GM21786 (cell line): ENCODE data around the gene PSMD3.

Experiments
- ATAC-seq: cut with Tn5 transposase; IDR thresholded peaks from one replicate; pipeline ENCODE4 v1.9.1; 2021; ENCODE audit not compliant: unreplicated experiment

The PSMD3 gene

DNA sequence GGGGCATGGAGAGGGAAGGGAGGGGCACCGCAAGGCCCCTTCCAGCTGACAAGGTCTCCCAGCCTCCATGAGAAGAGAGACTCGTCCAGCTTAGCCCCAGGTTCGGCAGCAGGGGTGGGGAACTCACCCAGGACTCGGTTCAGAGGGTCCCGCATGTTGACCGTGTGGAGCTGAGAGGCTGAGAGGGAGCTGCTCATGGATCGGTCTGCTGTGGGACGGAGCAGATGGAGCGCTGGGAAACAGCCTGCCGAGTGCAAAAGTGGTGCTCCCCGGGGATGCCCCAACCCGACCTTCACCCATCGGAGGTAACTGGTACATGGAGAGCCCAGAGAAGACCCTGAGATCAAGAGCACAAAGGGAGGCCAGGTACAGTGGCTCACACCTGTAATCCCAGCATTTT is 39.5 kb downstream of the PSMD3 start:
- no peak for ATAC-seq

DNA sequence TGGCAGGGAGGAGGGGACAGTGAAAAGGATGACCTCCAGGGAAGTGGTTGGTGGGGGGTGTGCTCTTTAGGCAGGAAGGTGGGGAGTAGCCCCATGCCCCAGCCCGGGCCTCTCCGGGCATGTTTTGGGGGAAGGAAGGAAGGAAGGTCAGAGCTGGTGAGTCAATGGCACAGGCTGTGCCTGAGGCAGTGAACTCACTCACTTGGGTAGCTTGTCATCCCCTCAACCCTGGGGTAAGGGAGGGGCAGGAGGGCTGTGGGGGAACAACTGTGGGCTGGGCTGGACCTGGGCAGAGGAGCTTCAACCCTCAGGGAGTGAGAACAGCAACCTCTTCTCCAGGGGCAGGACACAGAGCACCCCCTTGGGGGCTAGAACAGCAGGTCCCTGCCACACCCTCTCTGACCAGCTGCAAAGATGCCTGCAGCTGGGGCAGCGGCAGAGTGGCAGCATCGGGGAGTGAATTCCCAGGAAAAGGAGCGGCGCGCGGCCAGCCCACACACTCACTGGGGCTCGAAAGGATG is 40.9 kb downstream of the PSMD3 start:
- no peak for ATAC-seq

DNA sequence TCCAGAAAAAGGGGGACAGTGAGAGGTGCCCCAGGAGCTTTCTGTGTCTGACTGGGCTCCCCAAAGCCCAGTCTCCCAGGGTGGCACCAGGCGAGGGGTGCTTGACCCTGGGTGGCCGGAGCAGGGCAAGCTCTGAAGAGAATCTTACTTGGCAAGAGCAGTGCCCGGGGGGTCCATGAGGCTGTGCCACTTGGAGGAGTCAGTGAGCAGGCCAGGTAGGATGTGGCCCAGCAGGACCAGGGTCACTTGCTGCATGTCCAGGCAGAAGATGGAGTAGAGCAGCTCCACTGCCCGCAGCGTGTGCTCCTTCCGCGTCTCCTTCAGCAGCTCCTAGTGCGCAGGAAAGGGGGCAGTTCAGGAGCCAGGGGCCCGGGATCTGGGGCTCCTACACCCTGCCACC is 41.9 kb downstream of the PSMD3 start:
- no peak for ATAC-seq

DNA sequence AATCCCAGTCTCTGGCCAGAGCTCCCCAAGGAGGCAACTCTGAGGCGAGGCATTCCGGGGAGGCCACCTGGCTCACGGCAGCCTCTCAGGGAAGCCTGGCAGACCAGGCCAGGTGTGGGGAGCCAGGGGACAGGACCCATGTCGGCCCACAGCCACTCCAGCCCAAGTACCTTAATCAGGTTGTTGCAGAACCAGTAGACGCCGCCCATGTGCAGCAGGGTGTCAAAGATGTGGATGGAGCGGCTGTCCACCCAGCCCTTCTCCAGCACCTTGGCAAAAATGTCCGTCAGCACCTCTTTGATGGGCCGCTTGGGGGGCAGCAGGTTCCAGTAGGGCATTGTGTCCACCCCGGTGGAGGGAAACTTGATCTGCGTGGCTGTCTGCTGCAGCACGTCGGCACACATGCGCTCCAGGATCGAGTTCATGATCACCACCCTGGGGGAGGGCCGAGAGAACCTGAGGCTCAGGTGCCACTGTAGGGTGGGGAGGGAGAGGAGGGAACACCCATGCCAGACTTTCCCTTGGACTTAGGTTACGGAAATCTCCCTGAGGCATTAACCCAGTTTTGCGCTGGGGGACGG is 42.4 kb downstream of the PSMD3 start:
- ATAC-seq = no peak

DNA sequence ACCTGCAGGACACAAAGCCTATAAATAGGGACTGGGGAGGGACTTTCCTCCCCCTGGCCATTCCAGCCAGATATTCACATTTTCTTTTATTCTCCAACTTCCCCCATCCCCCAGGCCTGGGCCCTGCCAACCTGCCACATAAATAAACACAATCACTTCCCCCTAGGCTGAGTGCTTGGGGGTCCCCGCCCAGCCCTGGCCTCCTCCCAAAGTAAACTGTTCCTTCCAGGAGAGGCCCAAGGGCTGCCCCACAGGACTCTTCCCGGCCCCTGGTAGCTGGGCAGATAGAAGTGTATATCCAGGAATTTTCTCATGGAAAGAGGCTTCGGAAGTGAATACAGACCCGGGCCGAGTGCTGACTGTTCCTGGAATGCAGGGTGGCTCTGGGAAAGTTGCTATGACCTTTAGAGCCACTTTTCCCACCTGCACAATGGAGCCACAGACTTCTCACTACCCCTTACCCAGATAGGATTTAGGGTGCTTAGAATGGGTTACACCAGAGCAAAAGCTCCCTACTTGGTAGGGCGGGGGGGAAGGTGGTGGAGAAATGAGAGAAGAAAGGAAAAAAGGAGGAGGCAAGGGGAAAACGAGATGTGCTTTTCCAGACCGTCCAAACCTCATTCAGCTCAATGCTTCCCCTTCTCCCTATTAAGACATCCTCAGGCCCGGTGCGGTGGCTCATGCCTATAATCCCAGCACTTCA is 43.1 kb downstream of the PSMD3 start:
- ATAC-seq = no peak

DNA sequence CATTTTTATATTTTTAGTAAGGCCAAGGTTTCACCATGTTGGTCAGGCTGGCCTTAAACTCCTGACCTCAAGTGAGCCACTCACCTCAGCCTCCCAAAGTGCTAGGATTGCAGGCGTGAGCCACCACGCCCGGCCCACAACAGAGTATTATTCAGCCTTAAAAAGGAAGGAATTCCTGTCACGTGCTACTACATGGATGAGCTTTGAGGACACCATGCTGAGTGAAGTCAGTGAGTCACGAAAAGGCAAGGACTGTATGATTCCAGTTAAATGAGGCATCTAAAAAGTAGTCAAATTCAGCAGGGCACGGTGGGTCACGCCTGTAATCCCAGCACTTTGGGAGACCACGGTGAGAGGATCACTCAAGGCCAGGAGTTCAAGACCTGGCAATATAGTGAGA is 44.3 kb downstream of the PSMD3 start:
- ATAC-seq = no peak

DNA sequence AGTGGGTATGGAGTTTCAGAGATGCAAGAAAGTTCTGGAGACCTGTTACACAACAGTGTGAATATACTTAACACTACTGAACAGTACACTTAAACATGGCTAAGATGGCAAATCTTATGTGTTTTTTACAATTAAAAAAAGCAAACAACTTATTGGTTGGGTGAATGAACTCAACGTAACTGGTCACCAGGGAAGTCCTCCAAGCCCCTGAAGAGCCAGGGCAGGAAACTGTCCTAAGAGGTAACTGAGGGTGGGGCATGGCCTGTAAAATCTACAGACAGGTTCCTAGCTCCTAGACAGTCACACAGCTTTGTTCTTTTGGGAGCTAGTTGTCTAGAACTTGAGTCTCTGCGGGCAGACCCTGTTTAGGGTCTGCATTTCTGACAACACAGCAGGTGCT is 45.0 kb downstream of the PSMD3 start:
- ATAC-seq = no peak

DNA sequence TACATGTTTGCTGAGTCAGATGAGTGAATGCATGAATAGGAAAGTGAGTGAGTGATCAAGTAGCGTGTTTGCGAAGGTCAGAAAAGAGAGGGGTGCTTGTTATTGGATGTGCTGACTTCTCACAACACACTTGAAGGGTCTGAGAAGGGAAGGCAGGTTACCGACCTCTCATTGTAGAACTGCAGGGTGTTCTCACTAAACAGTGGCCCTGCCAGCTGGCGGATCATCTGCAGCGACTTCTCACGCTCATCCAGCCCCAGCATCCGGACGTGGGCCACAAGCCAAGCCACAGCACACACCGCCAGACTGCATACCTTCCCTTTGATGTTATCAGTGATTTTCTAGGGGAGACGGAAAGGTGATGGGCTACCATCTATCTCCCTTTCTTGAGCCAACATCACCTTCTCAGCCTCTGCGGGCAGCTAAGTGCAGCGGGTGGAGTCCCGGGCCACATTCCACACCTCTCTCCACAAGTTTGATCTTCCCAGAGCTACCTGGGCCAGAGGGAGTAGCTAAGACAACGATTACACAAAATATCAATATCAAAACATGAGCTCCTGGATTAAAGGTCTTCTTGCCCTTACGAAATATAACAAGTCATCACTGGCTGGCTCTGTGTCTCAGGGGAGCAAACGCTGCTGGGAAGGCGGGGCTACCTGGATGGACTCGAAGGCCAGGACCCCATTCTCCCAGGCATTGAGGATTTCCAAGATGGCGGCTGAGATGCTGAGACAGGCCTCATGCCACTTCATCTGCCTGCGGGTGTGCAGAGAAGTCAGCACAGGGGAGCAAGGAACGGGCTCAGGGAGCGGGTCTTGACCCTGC is 45.6 kb downstream of the PSMD3 start:
- ATAC-seq = no peak

DNA sequence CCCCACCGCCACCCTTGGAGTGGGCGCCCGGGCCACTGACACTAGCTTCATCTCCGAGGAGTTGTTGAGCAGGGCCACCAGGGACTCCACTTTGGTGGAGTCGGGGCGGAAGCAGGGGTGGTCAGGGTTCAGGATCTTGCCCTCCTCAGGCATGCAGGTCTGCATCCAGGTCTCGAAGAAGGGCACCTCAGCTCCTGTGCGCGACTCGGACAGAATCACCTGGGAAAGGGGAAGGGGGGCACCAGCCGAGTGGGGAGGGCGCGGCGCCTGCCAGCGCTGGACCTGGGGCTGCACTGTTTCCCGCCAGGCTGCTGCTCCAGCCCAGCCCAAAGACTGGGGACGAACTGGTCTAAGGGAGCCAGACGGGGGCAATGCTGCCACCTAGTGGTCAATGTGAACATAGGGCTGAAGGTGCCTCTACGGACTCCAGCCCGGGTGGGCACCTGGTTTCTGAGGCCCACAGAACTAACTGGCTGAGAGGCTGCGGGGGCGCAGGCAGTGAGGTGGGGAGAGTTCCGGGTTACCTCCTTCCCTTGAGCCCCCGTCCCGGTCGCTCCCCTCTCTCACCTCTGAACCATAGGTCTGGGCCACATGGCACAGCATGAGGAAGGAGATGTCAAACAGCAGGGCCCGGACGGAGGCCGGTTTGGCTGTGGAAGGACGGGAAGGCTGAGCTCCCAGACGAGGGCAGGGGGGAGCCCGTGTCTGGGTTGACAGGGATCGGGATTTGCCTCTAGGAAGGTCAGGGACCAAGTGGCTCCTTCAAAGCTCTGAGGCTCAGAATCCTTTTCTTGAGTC is 46.4 kb downstream of the PSMD3 start:
- ATAC-seq = no peak

DNA sequence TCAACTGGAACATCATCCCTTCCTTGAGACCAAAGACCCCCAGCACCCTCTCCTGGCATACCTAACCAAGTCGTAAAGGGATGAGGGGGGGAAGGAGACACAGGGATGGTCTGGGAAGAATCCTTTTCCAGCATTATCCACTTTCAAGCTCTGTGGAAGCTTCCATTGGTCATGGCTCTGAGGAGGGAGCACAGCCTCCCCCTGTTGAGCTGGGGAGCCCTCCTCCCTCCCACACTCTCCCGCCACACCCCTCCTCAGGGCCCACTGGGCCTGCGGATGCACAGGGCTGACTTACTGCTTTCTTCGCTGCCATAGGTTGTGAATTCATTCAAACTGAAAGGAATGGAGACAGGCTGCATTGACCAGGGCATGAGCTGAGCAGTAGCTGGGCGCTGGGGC is 47.0 kb downstream of the PSMD3 start:
- ATAC-seq = no peak

DNA sequence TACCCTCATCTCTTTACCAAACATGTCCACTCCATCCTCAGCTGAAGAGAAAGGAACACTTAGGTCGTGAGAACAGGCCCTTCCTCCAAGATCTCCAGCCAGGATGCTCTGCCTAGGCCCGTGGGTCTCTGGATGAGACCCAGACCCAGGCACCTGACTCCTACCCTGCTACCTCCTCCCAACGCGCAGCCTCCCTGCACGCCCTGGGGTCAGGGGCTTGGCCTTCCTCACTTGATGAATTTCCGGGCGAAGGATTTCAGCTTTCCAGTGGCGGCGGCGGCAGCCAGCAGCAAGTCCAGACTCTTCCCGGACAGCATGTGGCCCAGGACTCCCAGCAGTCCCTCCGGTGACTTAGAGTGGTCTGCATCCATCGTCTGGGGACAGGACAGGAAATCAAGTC is 48.0 kb downstream of the PSMD3 start:
- no peak for ATAC-seq

DNA sequence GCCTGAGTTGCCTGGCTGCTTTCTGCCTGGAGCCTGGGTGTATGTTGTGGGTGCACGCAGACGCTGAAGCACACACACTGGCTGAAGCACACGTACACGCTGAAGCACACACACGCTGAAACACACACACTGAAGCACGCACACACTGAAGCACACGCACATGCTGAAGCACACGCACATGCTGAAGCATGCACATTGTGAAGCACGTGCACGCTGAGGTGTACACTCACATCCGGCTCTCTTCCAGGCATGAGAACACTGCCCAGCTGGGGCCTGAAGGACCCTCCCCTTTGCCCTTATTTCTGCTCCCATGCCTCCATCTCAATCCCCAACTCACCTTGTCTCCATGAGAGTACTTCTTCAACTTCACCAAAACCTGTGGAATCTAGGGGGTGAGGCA is 51.1 kb downstream of the PSMD3 start:
- ATAC-seq = no peak

DNA sequence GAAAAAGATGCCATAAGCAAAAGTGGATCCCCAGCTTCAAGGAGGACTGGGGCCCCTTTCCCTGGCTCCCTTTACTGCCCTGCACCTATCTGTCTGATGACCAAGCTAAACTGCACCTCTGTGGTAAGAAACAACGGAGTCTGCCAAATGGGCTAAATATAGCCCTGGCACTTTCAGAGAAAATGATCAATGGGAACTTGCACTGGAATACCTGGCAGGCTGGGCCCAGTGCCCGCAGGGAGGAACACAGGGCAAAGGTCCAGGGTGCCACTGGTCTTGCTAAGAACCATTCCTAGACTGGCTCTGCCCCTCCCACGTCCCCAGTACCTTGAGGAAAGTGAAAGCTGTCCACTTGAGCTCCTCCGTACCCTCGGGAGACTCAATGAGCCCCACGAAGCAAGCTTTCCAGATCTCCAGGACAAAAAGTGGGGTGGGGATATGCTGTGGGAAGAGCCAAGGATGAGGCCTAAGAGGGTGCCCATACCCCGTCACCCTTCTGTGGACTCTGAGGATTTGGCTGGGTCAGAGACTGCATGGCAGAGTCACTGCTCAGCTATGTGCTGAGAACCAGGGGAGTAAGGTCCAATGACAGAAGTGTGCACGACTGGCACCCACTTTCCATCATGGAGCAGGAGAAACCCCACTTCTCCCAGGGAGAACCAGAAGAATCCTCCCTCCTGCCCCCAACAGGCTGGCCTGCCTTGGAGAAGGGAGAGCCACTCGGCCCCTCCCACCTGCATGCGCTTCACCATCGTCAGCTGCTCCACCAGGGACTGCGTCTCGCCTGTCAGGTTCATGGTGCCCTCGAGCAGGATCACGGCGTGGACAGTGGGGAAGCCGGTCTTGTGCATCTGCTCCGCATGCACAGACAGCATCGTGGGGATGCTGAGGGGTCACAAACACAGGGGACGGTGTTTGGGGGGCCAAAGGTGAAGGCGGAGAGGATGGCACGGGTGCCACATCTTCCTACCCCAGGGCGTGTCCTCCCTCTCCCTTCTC is 52.0 kb downstream of the PSMD3 start:
- no peak for ATAC-seq

DNA sequence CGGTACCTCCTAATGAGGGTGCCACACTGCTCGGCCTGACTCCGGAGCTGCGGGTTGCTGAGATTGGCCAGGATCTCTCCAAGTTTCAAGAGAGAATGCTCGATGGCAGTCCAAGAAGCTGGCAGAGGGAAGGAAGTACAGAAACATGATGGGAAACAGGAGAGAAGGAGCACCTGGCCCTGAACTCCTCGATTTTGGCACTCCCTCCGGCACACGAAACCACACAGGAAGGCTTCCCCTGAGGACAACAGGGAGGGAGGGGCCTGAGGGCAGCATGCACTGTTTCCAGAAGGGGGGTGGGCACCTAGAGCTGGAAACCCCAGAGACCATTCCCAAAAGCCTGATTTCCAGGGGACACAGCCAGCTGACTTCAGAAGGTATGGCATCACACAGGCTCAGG is 52.7 kb downstream of the PSMD3 start:
- no peak for ATAC-seq

DNA sequence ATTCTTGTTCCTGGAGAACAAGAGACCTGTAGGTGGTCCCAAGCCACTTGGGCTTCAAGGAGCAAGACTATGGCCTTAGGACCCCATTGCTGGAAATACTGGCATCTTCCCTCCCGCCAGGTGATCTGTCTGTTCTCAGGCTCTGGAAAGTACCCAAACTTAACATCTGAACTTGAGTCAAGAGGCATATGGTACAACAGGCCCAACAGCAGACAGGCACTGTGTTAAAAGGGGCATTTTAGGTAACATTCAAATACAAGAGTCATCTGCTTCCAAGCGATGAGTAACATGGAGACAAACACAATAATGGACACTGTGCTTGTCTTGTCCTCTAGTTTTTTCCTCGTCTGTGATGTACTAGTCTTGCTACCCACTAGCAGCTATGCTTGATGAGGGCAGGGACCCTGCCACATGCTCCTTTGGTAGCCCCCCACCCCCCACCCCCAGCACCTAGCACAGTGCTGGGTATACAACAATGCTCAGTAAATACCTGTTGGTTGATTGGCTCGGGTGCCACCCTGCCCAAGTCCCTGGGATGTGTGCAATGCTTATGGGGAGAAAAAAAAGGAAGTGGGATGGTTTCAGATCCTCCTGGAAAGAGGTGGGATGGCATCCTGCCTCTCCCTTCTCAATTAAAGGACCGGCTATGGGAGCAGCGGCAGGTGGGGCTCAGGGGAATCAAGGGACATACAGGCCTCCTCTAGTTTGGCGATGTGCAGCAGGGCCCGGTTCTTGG is 54.0 kb downstream of the PSMD3 start:
- no peak for ATAC-seq

DNA sequence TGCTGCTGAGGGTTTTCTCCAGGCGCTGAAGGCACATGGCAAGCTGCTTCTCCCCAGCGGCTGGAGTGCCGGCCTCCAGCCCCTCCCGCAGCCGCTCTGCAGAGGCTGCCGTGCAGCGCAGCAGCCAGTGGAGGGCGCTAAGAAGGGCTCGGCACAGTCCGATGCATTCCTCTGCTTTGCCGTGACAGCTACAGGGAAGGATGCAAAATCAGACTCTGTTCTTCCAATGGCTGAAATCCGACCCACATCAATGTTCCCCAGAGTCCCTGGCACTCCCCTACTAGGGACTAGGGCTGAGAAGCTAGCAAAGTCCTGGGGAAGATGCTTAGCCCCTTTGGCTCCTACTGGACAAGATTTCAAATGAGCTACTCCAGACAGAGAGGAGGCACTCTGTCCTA is 54.6 kb downstream of the PSMD3 start:
- ATAC-seq = no peak

DNA sequence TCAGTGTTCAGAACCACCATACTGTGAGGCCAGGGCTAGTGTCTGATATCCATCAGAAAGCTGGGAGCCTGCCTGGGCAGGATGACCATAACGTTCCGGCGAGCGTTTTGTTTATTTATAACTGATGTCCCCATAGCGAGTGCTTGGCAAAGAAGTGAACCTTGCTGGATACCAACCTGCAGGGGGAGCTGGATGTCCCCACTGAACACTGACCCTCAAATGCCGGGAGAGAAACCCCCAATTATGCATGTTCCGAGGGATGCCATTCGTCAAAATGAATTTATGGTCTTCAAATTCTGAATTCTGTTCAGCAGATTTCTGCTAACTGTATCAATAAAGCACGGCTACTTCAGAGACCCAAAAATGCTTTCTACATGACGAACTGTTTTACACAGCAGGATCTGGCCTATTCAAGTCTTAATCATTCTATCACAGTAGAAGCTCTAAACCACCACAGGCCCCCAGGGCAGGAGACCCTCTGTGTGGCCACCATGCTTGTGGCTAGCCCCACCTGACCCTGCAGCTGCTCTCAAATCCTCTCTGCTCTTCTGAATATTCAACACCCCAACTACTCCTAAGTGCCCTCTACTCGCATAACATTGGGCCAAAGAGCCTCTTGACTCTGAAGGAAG is 58.4 kb downstream of the PSMD3 start:
- no peak for ATAC-seq

DNA sequence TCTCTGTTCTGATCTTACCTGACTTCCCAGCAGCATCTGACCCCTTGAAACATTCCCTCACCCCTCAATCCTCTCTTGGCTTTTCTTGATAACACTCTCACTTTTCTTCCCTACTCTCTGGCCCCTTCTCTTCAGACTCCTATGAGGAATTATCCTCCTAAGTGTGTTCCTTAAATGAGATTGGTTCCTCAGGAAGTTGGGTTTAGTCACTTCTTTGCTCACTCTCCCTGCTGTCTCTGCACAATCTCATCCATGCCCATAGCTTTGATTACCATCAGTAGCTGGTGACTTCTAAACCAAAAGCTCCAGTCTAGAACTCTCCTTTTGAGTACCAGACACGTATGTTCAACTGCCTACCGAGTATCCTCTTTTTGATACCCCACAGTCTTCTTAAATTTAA is 60.6 kb downstream of the PSMD3 start:
- ATAC-seq = no peak
